HUES6 (cell line): ENCODE data around the gene GNG10.
"Not testable (repeated sequence)": the region's sequence is repeated elsewhere in the genome, so short reads cannot be mapped to it uniquely, and the experiment has no call there.

ENCODE experiments used
- H3K27ac ChIP-seq: 2 replicates; pipeline ENCODE4 v1.7.0; 2013; ENCODE audit warnings: low read depth, mild to moderate bottlenecking, low read length, inconsistent platforms
- H3K27me3 ChIP-seq: 2 replicates; pipeline ENCODE4 v1.6.1; 2013; ENCODE audit warnings: low read length; ENCODE audit not compliant: control insufficient read depth, insufficient read depth
- H3K36me3 ChIP-seq: 2 replicates; pipeline ENCODE4 v1.6.1; 2013; ENCODE audit warnings: low read length; ENCODE audit not compliant: control insufficient read depth, insufficient read depth
- H3K4me1 ChIP-seq: 2 replicates; pipeline ENCODE4 v1.6.1; 2013; ENCODE audit warnings: low read length; ENCODE audit not compliant: control insufficient read depth, insufficient read depth
- H3K4me3 ChIP-seq: 2 replicates; pipeline ENCODE4 v1.5.1; 2013; ENCODE audit warnings: low read depth, low read length
- H3K9ac ChIP-seq: one replicate; pipeline ENCODE4 v1.6.1; 2013; ENCODE audit warnings: mild to moderate bottlenecking, low read length
- H3K9me3 ChIP-seq: 2 replicates; pipeline ENCODE4 v1.6.1; 2013; ENCODE audit warnings: low read depth, low read length; ENCODE audit not compliant: control insufficient read depth, insufficient read depth

GNG10 gene

GRCh38 chr9:111649016-111649415, 12.4 kb upstream of the GNG10 start:
- no peaks in the 10 kb centered on the region for H3K4me1 ChIP-seq
- H3K9me3 ChIP-seq: no peaks in the 10 kb centered on the region
- H3K9ac ChIP-seq: no peak overlapping the region
- no peak overlapping the region for H3K27ac ChIP-seq
- peaks cover 54% of the 10 kb centered on the region for H3K36me3 ChIP-seq
- no peak overlapping the region for H3K4me3 ChIP-seq
- no peaks in the 10 kb centered on the region for H3K27me3 ChIP-seq

- Histone ChIP-seq H3K27ac (no peak overlapping the region), H3K9me3 (no peaks in the 10 kb centered on the region), H3K9ac (no peak overlapping the region), H3K27me3 (peaks cover 5% of the 10 kb centered on the region; the same call in 1 of the 2 replicates), H3K4me1 (no peaks in the 10 kb centered on the region), H3K36me3 (peaks cover 24% of the 10 kb centered on the region), H3K4me3 (no peak overlapping the region)
These were observed 4.4 kb upstream of the GNG10 start for GRCh38 chr9:111657051-111657450.

- H3K4me1 ChIP-seq: peaks cover 15% of the 10 kb centered on the region
- H3K9ac ChIP-seq: no peak overlapping the region
- no peaks in the 10 kb centered on the region for H3K9me3 ChIP-seq
- H3K36me3 ChIP-seq: peaks cover 11% of the 10 kb centered on the region
- H3K4me3 ChIP-seq: no peak overlapping the region
- peaks cover 5% of the 10 kb centered on the region; the same call in 1 of the 2 replicates for H3K27me3 ChIP-seq
- no peak overlapping the region for H3K27ac ChIP-seq
These were observed 2.5 kb upstream of the GNG10 start for GRCh38 chr9:111658943-111659342.

- Histone ChIP-seq H3K36me3 (peaks cover 4% of the 10 kb centered on the region; the same call in 1 of the 2 replicates), H3K27ac (no peak overlapping the region), H3K9me3 (no peaks in the 10 kb centered on the region), H3K4me3 (no peak overlapping the region), H3K4me1 (peaks cover 15% of the 10 kb centered on the region), H3K27me3 (peaks cover 5% of the 10 kb centered on the region; the same call in 1 of the 2 replicates), H3K9ac (no peak overlapping the region)
These were observed 1.7 kb upstream of the GNG10 start for GRCh38 chr9:111659691-111660090.

- peaks cover 5% of the 10 kb centered on the region; the same call in 1 of the 2 replicates for H3K27me3 ChIP-seq
- no peaks in the 10 kb centered on the region for H3K9me3 ChIP-seq
- peak overlapping the region; percentile 95 for H3K4me3 ChIP-seq
- H3K9ac ChIP-seq: peak overlapping the region; percentile 78
- H3K27ac ChIP-seq: no peak overlapping the region; the same call in 1 of the 2 replicates
- peaks cover 5% of the 10 kb centered on the region for H3K36me3 ChIP-seq
- peaks cover 15% of the 10 kb centered on the region for H3K4me1 ChIP-seq
These were observed 557 bp downstream of the GNG10 start for GRCh38 chr9:111661802-111662521.

- peak overlapping the region; percentile 95 for H3K4me3 ChIP-seq
- H3K4me1 ChIP-seq: peaks cover 15% of the 10 kb centered on the region
- peaks cover 8% of the 10 kb centered on the region for H3K36me3 ChIP-seq
- peaks cover 5% of the 10 kb centered on the region; the same call in 1 of the 2 replicates for H3K27me3 ChIP-seq
- peak overlapping the region; percentile 78 for H3K9ac ChIP-seq
- H3K9me3 ChIP-seq: no peaks in the 10 kb centered on the region
- H3K27ac ChIP-seq: no peak overlapping the region
These were observed 1.3 kb downstream of the GNG10 start for GRCh38 chr9:111662576-111663300.

GRCh38 chr9:111663301-111663823, 2.0 kb downstream of the GNG10 start:
- H3K4me3 ChIP-seq: peak overlapping the region; percentile 95; the same call in 1 of the 2 replicates
- no peak overlapping the region for H3K9ac ChIP-seq
- no peaks in the 10 kb centered on the region for H3K9me3 ChIP-seq
- peaks cover 8% of the 10 kb centered on the region for H3K36me3 ChIP-seq
- H3K4me1 ChIP-seq: peaks cover 15% of the 10 kb centered on the region
- no peak overlapping the region for H3K27ac ChIP-seq
- H3K27me3 ChIP-seq: peaks cover 5% of the 10 kb centered on the region; the same call in 1 of the 2 replicates

- Histone ChIP-seq H3K4me3 (no peak overlapping the region), H3K27ac (no peak overlapping the region), H3K4me1 (peaks cover 5% of the 10 kb centered on the region), H3K36me3 (peaks cover 11% of the 10 kb centered on the region), H3K27me3 (no peaks in the 10 kb centered on the region), H3K9ac (no peak overlapping the region), H3K9me3 (no peaks in the 10 kb centered on the region)
These were observed 6.7 kb downstream of the GNG10 start for GRCh38 chr9:111668026-111668573.

GRCh38 chr9:111668601-111669000, 7.2 kb downstream of the GNG10 start:
- not testable (repeated sequence) for H3K9ac ChIP-seq, H3K4me1 ChIP-seq, H3K27ac ChIP-seq, H3K27me3 ChIP-seq, H3K4me3 ChIP-seq, H3K9me3 ChIP-seq
- peaks cover 11% of the 10 kb centered on the region for H3K36me3 ChIP-seq

GRCh38 chr9:111674319-111674718, 12.9 kb downstream of the GNG10 start:
- no peak overlapping the region for H3K27ac ChIP-seq
- H3K4me1 ChIP-seq: no peaks in the 10 kb centered on the region
- no peak overlapping the region for H3K9ac ChIP-seq
- no peaks in the 10 kb centered on the region for H3K27me3 ChIP-seq
- H3K36me3 ChIP-seq: no peaks in the 10 kb centered on the region
- no peaks in the 10 kb centered on the region for H3K9me3 ChIP-seq
- no peak overlapping the region for H3K4me3 ChIP-seq

- Histone ChIP-seq H3K27ac (no peak overlapping the region), H3K36me3 (no peaks in the 10 kb centered on the region), H3K9me3 (no peaks in the 10 kb centered on the region; the same call in 1 of the 2 replicates)
These were observed 14.7 kb downstream of the GNG10 start for GRCh38 chr9:111676116-111676515.

More at GRCh38 chr9:111676116-111676515, 14.7 kb downstream of the GNG10 start:
- no peak overlapping the region for H3K9ac ChIP-seq
- H3K27me3 ChIP-seq: no peaks in the 10 kb centered on the region
- H3K4me3 ChIP-seq: no peak overlapping the region
- H3K4me1 ChIP-seq: no peaks in the 10 kb centered on the region
